Epithelial cell of prostate (primary cell): ENCODE measurements around the gene TMEM212.
"Not testable (repeated sequence)": the region's sequence is repeated elsewhere in the genome, so short reads cannot be mapped to it uniquely, and the experiment has no call there.

ENCODE experiments used
- DNase-seq: peaks from one replicate; pipeline ENCODE4 v3.0.0-alpha.2; 2011; ENCODE audit warnings: low read depth, low spot score
- H3K27ac ChIP-seq: fragments of 450-650 bp; 2 replicates; pipeline ENCODE4 v1.5.1; 2017; ENCODE audit warnings: mild to moderate bottlenecking

TMEM212 gene

GRCh38 chr3:171879472-171879871 is 36.3 kb downstream of the TMEM212 start:
- H3K27ac ChIP-seq: no peak overlapping the region
- no peak for DNase-seq

- DNase-seq: no peak
Observed at GRCh38 chr3:171880101-171880870, 37.1 kb downstream of the TMEM212 start.

GRCh38 chr3:171881251-171881650 is 38.1 kb downstream of the TMEM212 start:
- no peak for DNase-seq
- no peak overlapping the region for H3K27ac ChIP-seq

More at GRCh38 chr3:171880101-171880870, 37.1 kb downstream of the TMEM212 start:
- H3K27ac ChIP-seq: no peak overlapping the region

- DNase-seq: no peak
- H3K27ac ChIP-seq: no peak overlapping the region
Observed at GRCh38 chr3:171883257-171883892, 40.2 kb downstream of the TMEM212 start.

- no peak for DNase-seq
- no peak overlapping the region for H3K27ac ChIP-seq
Observed at GRCh38 chr3:171883893-171884279, 40.7 kb downstream of the TMEM212 start.

- H3K27ac ChIP-seq: no peak overlapping the region
- DNase-seq: no peak
Observed at GRCh38 chr3:171888466-171888865, 45.3 kb downstream of the TMEM212 start.

- no peak overlapping the region for H3K27ac ChIP-seq
- DNase-seq: no peak
Observed at GRCh38 chr3:171890398-171890797, 47.2 kb downstream of the TMEM212 start.

- DNase-seq: no peak
- no peak overlapping the region for H3K27ac ChIP-seq
Observed at GRCh38 chr3:171892457-171892856, 49.3 kb downstream of the TMEM212 start.

- no peak overlapping the region for H3K27ac ChIP-seq
Observed at GRCh38 chr3:171895291-171895690, 52.1 kb downstream of the TMEM212 start.

GRCh38 chr3:171895900-171896299 is 52.8 kb downstream of the TMEM212 start:
- no peak for DNase-seq
- H3K27ac ChIP-seq: no peak overlapping the region

More at GRCh38 chr3:171895291-171895690, 52.1 kb downstream of the TMEM212 start:
- DNase-seq: no peak

- H3K27ac ChIP-seq: no peak overlapping the region
- no peak for DNase-seq
Observed at GRCh38 chr3:171896316-171896715, 53.2 kb downstream of the TMEM212 start.

- H3K27ac ChIP-seq: no peak overlapping the region
- no peak for DNase-seq
Observed at GRCh38 chr3:171898192-171898591, 55.0 kb downstream of the TMEM212 start.

GRCh38 chr3:171900446-171900845 is 57.3 kb downstream of the TMEM212 start:
- no peak for DNase-seq

GRCh38 chr3:171901615-171902312 is 58.6 kb downstream of the TMEM212 start:
- no peak overlapping the region for H3K27ac ChIP-seq
- DNase-seq: no peak

More at GRCh38 chr3:171900446-171900845, 57.3 kb downstream of the TMEM212 start:
- H3K27ac ChIP-seq: no peak overlapping the region

GRCh38 chr3:171904829-171905228 is 61.7 kb downstream of the TMEM212 start:
- no peak for DNase-seq
- H3K27ac ChIP-seq: no peak overlapping the region

GRCh38 chr3:171906503-171906902 is 63.4 kb downstream of the TMEM212 start:
- DNase-seq, H3K27ac ChIP-seq: not testable (repeated sequence)

- no peak for DNase-seq
- H3K27ac ChIP-seq: no peak overlapping the region
Observed at GRCh38 chr3:171906951-171907676, 64.0 kb downstream of the TMEM212 start.

GRCh38 chr3:171907761-171908160 is 64.6 kb downstream of the TMEM212 start:
- DNase-seq: no peak
- H3K27ac ChIP-seq: no peak overlapping the region

GRCh38 chr3:171908731-171909130 is 65.6 kb downstream of the TMEM212 start:
- H3K27ac ChIP-seq: no peak overlapping the region
- DNase-seq: no peak
